GM12875 (cell line): ENCODE data around the gene FAM222B.

ENCODE experiments used
- H3K4me3 ChIP-seq: one replicate; pipeline ENCODE4 v1.5.1; 2011; ENCODE audit warnings: low read depth, low read length, control low read depth
- CTCF ChIP-seq: IDR thresholded peaks from 2 replicates; pipeline ENCODE4 v1.5.1; 2011; ENCODE audit warnings: low read depth, mild to moderate bottlenecking, control low read depth, inconsistent platforms, low read length, moderate library complexity, borderline replicate concordance; ENCODE audit not compliant: insufficient read depth

Gene FAM222B

GRCh38 chr17:28885951-28886350, 43.4 kb upstream of the FAM222B start:
- TF ChIP-seq CTCF: no peak
- no peak overlapping the region for H3K4me3 ChIP-seq

GRCh38 chr17:28885363-28885762, 42.8 kb upstream of the FAM222B start:
- TF ChIP-seq CTCF: no peak
- no peak overlapping the region for H3K4me3 ChIP-seq

- TF ChIP-seq CTCF: no peak
- H3K4me3 ChIP-seq: no peak overlapping the region
These were observed 41.5 kb upstream of the FAM222B start for GRCh38 chr17:28883967-28884702.

GRCh38 chr17:28882154-28882895, 39.7 kb upstream of the FAM222B start:
- TF ChIP-seq CTCF: no peak
- H3K4me3 ChIP-seq: no peak overlapping the region

GRCh38 chr17:28881533-28882056, 39.0 kb upstream of the FAM222B start:
- no peak overlapping the region for H3K4me3 ChIP-seq
- TF ChIP-seq CTCF: no peak

GRCh38 chr17:28880572-28880945, 38.0 kb upstream of the FAM222B start:
- TF ChIP-seq CTCF: no peak

More at GRCh38 chr17:28880572-28880945, 38.0 kb upstream of the FAM222B start:
- H3K4me3 ChIP-seq: no peak overlapping the region
